SH-SY5Y (cell line): ENCODE data around the gene ZNF236.

ENCODE experiments used
- GATA2 ChIP-seq: IDR thresholded peaks from 2 replicates; pipeline ENCODE4 v1.6.1; 2011; ENCODE audit warnings: mild to moderate bottlenecking, low read depth, low read length
- GATA3 ChIP-seq: IDR thresholded peaks from 2 replicates; pipeline ENCODE4 v1.6.1; 2011; ENCODE audit warnings: low read depth, mild to moderate bottlenecking, low read length, moderate library complexity

The ZNF236 gene

DNA sequence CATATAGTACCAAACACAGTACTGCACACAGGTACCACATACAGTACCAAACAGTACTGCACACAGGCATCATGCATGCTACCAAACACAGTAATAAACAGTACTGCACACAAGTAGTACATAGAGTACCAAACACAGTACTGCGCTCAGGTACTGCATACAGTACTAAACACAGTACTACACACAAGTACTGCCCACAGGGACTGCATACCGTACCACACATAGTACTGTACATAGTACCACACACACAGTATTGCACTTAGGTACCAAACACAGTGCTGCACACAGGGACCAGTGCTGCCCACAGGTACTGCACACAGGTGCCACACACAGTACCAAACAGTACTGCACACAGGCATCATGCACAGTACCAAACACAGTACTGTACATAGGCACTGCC, 74.9 kb downstream of the ZNF236 start:
- TF ChIP-seq GATA2 (no peak), GATA3 (no peak)

DNA sequence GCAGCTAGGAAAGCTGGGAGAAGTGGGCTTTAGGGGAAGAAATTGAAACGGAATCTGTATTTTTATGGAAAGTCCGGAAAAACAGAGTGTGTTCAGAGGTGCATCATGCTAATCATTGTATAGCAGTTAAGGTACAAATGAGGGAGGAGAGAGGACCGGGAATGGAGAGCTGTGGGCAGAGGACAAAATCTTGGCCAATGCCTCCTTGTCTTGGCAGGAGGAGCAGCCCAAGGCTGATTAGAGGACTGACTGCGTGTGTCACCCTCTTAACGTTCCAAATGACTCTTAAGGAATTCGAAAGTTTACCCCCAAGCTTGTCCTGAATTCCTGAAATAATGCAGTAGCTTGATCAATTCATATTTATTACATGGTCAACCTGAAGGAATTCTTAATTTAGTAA, 81.0 kb downstream of the ZNF236 start:
- TF ChIP-seq GATA3: no peak

DNA sequence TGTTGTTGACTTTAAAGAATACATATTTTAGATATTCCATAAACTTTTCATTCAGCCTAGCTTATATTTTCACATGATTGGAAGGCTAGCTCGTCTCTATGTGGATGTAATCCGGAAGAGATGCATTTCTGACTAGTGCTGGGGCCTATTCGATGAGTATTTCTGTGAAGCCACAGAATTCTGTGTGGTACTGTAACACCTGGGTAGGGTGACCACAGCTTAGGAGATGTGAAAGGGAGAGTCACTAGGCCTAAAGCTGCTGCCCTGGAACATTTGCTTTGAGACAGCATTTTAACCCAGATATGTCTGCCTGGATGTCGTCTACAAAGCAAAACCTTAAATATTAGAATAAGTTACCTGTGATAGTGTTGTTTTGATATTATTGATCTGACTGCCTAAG, 83.5 kb downstream of the ZNF236 start:
- TF ChIP-seq GATA3 (no peak), GATA2 (no peak)

DNA sequence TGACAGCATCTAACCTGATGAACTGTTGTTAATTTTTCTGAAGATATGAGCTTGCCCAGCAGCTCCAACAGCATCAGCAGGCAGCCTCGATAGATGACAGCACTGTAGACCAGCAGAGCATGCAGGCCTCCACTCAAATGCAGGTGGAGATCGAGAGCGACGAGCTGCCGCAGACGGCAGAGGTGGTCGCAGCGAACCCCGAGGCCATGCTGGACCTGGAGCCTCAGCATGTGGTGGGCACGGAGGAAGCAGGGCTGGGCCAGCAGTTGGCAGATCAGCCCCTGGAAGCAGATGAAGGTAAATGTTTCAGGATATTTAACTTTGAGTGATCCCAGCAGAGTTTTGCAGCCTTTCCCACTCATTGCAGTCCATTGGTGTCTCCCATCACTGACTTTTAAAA, 85.9 kb downstream of the ZNF236 start:
- TF ChIP-seq GATA3: no peak
- TF ChIP-seq GATA2: no peak

DNA sequence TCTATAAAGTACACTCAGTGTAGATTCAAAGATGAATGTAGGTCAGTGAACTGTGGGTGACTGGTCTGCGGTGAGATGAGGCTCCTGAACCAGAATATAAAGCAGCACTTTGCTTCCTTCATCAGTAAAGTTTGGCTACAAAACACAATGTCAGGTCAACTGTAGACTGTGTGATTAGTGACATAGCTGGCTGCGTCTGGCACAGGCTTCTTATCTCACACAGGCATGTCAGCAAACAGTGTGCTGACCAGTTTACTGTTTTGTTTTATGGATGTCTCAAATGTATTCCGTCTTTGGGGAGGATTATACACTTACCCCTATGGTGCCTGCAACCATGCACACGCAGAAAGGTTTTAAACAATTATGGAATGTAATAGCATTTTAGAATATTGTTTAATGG, 87.1 kb downstream of the ZNF236 start:
- TF ChIP-seq GATA2 (0 out of 2 replicates have a peak, but pooled peaks have one; percentile 15), GATA3 (no peak)

DNA sequence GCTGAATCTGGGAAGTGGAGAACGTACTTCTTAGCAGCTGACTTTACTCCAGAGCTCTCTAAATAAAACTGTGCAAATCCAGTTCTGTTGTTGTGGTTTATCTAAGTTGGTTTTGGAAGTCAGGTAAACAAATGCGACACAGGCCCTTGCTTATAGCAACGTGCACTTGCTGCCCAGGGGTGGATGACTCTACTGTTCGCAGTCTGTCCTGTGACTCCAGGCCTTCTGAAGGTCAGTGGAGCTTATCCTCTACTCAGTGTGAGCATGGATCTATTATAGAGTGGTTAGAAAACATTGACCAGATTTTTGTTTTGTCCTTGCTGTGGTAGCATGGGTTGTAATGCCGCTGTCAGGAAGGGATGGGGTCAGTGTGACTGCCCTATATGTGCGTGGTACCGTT, 89.1 kb downstream of the ZNF236 start:
- TF ChIP-seq GATA2 (no peak), GATA3 (no peak)

DNA sequence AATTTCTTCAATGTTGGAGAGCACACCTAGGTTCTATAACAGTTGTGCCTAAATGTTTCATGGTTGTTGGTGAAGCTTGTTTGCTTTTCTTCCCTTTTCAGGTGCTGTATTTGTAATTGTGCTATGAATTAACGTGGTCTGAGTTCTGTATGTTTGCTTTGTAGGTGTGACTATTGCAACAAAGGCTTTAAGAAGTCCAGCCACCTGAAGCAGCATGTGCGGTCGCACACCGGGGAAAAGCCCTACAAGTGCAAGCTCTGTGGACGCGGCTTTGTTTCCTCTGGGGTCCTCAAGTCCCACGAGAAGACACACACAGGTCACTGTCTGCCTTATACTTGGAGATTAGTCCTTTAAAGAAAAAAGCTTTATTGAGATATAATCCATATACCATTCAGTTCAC, 91.2 kb downstream of the ZNF236 start:
- no peak for TF ChIP-seq GATA2
- no peak for TF ChIP-seq GATA3

DNA sequence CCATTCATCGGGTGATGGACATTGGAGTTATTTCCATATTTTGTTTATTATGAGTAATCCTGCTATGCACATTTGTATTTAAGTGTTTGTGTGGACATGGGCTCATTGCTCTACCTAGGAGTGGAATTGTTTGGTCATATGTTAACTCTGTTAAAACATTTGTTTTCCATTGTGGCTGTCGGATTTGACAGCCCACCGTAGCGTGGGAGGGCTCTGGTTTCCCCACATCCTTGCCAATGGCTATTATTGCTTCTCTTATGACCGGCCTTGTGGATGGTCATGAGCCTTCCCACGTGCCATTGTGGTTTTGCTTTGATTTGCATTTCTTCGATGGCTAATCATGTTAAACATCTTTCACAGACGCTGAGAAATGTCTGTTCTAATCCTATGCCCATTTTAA, 92.0 kb downstream of the ZNF236 start:
- TF ChIP-seq GATA2: no peak
- no peak for TF ChIP-seq GATA3

DNA sequence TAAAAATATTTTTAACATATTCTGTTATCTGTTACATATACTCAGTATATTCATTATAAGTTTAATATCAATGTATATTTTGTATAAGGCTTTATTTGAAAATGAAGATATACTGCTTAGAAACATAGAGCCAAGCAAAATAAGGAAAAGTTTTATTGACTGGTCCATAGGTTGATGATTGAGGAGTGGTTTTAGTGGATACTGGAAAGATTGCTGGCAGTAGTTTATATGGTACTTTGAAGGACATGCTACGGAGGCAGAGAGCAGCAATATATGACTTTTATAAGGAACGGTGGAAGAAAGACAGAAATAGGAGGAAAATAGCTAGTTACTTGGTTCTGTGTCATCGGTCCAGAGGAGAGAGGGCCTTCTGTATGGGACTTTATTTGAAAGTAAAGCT, 92.4 kb downstream of the ZNF236 start:
- no peak for TF ChIP-seq GATA3
- TF ChIP-seq GATA2: no peak

DNA sequence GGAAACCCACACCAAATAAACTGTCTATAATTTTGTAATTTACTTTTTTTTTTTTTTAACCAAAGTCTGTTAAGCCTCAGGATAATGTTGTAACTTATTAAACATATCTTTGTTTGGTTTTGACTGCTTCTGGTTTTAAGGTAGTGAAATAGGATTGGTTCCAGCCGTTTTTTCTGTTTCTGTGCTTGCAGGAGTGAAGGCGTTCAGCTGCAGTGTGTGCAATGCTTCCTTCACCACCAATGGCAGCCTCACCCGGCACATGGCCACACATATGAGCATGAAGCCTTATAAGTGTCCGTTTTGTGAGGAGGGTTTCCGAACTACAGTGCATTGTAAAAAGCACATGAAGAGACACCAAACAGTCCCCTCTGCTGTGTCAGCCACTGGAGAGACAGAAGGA, 93.1 kb downstream of the ZNF236 start:
- TF ChIP-seq GATA3 (no peak), GATA2 (no peak)

DNA sequence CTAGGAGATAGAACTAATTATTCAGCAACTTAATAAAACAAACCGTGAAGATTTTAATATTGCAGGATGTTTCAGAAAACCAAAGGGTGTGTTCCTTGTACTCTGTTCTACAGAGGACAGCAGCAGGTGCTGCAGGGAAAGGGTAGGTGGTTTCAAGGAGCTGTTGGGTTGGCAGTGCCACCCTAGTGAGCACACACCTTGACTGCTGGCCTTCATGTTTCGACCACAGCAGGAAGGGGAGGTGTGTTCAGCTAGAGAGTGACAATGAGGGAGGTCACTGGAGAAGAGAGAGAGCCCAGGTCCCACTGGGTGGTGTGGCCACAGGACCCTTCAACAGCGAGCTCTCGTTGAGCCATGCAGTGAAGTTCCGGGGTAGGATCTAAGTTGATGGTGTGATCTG, 98.6 kb downstream of the ZNF236 start:
- TF ChIP-seq GATA2: no peak
- TF ChIP-seq GATA3: no peak

DNA sequence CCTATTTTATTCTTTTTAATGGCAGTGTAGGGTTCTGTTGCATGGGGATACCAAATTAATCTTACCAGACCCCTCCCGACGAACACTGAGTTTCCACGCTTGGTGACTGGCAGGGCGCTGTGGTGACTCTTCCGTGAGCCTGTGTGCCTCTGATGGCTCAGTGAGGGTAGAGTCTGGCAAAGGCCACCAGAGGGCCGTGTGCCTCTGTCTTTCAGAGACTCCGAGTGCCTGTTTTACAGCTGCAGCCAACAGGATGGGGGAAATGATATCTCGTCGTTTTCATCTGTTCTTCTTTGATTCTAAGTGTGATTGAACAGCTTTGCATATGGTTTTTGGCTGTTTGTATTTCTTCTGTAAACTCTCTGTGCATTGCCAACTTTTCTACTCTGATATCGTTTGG, 99.8 kb downstream of the ZNF236 start:
- TF ChIP-seq GATA2: peak; percentile 70
- 0 out of 2 replicates have a peak, but pooled peaks have one; percentile 30 for TF ChIP-seq GATA3

DNA sequence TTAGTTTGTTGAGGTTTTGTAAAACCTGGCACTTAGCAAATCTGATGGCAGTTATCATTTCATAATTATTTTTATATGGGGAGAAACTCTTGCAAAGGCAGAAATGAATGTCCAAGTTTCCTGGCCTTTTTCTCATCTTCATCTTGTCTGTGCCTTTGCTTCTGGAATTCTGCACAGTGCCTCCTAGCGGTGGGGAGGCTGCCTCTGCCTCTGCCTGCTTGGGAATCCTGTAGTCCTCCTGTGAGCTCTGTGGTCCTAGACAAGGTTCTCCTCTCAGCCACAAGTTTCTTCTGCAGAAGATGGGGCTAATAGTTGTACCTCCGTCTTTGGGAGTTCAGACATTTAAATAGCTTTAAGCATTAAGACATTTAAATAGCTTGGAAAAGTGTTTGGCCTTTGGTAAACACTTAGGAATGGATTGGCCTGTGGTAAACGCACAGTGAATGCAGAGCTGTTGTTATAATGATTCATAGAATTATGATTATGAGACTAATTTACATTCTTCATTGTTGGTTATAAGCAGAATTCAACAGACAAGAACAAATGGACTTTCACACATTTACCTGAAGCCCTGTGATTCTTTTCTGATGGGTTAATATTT, 101.2 kb downstream of the ZNF236 start:
- TF ChIP-seq GATA2 (no peak), GATA3 (no peak)

DNA sequence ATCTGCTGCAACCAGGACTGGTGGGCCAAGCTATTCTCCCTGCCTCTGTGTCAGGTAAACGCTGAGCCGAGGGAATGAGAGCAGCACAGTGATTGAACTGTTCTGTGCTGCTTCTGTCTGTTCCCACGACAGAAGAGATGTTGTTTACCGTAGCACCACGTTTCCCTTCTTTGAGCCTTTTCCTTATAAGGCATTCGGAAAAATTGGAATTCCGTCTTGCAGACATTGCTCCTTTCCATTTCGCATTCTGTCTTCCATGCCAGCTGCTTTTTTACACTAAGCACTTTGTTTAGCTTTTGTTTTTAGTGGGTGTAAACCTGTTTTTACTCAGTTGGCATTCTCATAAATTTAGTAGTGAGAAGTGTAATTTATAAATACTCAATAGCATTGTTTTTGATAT, 103.1 kb downstream of the ZNF236 start:
- TF ChIP-seq GATA3 (no peak), GATA2 (no peak)

DNA sequence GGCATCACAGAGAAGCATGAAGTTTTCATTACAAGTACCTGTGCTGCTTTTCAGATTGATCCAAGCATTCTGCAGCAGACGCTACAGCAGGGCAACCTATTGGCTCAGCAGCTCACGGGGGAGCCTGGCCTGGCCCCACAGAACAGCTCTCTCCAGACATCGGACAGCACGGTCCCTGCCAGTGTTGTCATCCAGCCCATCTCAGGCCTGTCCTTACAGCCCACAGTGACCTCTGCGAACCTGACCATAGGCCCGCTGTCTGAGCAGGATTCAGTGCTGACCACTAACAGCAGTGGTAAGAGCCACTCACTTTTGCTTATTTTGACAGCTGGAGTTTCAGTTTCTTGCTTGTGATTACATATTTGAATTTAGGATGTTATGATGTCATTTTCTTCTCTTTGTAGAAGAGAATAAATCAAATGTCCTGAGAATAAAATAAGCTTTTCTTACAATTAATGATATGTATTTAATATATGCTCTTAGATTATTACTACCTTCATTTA, 104.9 kb downstream of the ZNF236 start:
- TF ChIP-seq GATA2: no peak
- no peak for TF ChIP-seq GATA3

DNA sequence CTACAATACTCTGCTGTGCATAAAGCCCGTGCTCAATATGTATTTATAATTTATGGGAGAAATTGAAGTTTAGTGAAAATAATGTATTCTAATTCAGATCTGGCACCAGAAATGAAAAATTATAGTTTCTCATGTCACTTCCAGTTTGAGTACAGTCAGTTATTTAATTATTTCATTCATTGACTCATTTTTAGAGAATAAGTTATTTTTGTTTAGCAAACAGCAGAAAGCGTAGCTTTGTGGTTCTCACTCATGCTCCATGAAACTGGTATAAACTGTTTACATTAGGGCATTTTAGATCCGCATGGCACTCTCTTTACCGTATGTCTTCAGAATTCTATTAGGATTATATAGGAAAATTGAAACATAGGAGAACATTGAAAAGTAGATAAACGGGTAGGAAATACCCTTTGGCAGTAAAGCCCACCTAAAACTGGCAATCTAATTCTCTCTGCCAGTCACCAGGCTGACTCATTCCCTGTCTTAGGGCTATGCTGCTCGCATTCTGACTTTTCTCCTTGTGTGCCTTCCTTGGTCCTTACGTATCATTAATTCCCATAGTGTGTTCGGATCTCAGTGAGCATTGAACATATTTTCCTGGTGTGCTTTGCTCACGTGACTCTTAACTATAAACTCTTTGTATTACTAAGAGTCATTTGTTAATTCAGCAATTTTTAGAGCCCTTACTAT, 106.0 kb downstream of the ZNF236 start:
- TF ChIP-seq GATA2 (no peak), GATA3 (no peak)

DNA sequence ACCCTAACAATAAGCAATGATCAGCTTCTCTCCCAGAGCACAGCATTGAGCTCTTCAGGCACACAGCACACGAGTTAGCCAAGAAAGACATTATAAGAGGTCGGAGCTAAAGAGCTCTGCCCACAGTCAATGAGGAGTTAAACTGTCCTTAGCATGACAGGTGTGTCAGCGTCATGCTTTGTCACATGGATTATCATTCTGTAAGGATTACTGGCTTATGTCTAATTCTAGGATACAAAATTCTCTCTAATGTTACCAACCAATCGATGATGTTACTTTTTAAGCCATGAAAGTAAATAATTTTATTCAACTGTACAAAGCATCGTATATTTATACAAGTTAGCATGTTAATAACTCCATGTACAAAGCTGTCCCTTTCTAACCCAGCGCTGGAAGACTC, 108.8 kb downstream of the ZNF236 start:
- no peak for TF ChIP-seq GATA2
- no peak for TF ChIP-seq GATA3
